ENCODE results near the gene CPPED1.

- TF ChIP-seq POLR2A (IDR thresholded peaks at IDR 0.05) (no peak), CTCF (IDR thresholded peaks at IDR 0.05 in 8 of 11, conservative IDR thresholded peaks at IDR 0.05 in 3 of 11) (no peak), POLR2AphosphoS5 (IDR thresholded peaks at IDR 0.05) (no peak)
Measured at GRCh38 chr16:12769525-12769924, 34.2 kb downstream of the CPPED1 start.

All from spleen (tissue), 7 donors.